ENCODE results near the gene AFF2. TPM values are rescaled to one million over a fixed set of nuclear protein-coding genes. Genes with fewer than 3 reads are reported as not detected.

AFF2 gene
- total and polyA plus RNA-seq, 2 experiments from 2014 or later: 0.31 to 0.54 TPM

DNA sequence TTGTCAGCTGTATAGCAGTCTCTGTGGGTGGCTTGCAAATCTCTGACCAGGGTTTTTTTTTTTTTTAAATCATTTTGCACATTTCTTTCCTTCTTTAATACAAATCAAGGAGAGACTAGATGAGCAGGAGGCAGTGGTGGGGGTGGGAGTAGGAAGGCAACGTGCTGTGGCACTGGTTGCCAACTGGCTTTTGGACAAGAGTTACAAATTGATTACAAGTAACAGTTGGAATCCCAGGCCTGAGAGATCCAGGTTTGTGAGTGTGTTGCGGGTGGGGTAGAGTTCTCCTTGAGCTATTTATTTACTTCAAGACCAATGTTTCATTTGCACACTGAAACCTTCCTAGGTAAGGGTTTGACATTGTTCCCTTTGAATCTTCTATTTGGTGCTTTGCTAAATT is 325.3 kb downstream of the AFF2 start:
- DNase-seq: no peak
- Histone ChIP-seq H2AFZ (no peak overlapping the region), H3K9ac (no peak overlapping the region), H3K9me3 (ENCODE audit: low read depth) (no peaks in the 10 kb centered on the region), H3K4me3 (no peak overlapping the region), H3K9me2 (ENCODE audit: insufficient read depth) (no peaks in the 10 kb centered on the region), H3K27me3 (replicated peaks; ENCODE audit: insufficient read depth) (no peaks in the 10 kb centered on the region), H3K36me3 (ENCODE audit: low read depth) (no peaks in the 10 kb centered on the region), H3K4me1 (ENCODE audit: insufficient read depth) (no peaks in the 10 kb centered on the region), H3F3A (ENCODE audit: insufficient read depth) (no peaks in the 10 kb centered on the region), H3K4me2 (ENCODE audit: unreplicated experiment) (no peak overlapping the region), H4K20me1 (ENCODE audit: insufficient read depth) (no peaks in the 10 kb centered on the region), H3K27ac (no peak overlapping the region), H3K79me2 (ENCODE audit: insufficient read depth) (no peaks in the 10 kb centered on the region)
- in situ Hi-C loops (cut with MboI): no loop called here
- TF ChIP-seq EZH2phosphoT487 (IDR thresholded peaks at IDR 0.05; ENCODE audit: insufficient read depth, low read depth): no peak
- TF ChIP-seq EZH2 (IDR thresholded peaks at IDR 0.05; ENCODE audit: insufficient read depth, poor library complexity, severe bottlenecking): no peak
- 56% methylated on average over 2 of the region's 2 CpGs for WGBS, 2 experiments (ENCODE audit: low coverage in 1 of 2, low lambda C conversion rate in 2 of 2, missing lambda C conversion rate in 2 of 2)

- H3K9me2 ChIP-seq (ENCODE audit: insufficient read depth): no peaks in the 10 kb centered on the region
- H3K27me3 ChIP-seq (replicated peaks; ENCODE audit: insufficient read depth): no peaks in the 10 kb centered on the region
- H3K4me1 ChIP-seq (ENCODE audit: insufficient read depth): no peaks in the 10 kb centered on the region
- TF ChIP-seq EZH2phosphoT487 (IDR thresholded peaks at IDR 0.05; ENCODE audit: insufficient read depth, low read depth) (no peak), EZH2 (IDR thresholded peaks at IDR 0.05; ENCODE audit: insufficient read depth, poor library complexity, severe bottlenecking) (no peak)
- H2AFZ ChIP-seq: no peak overlapping the region
- no peak overlapping the region for H3K4me3 ChIP-seq
- H3K27ac ChIP-seq: no peak overlapping the region
- H3K4me2 ChIP-seq (ENCODE audit: unreplicated experiment): no peak overlapping the region
- no peaks in the 10 kb centered on the region for H4K20me1 ChIP-seq (ENCODE audit: insufficient read depth)
- no peaks in the 10 kb centered on the region for H3K9me3 ChIP-seq (ENCODE audit: low read depth)
- DNase-seq: no peak
- H3K36me3 ChIP-seq (ENCODE audit: low read depth): no peaks in the 10 kb centered on the region
- H3F3A ChIP-seq (ENCODE audit: insufficient read depth): no peaks in the 10 kb centered on the region
- no peak overlapping the region for H3K9ac ChIP-seq
- 63 to 84% methylated on average over 3 to 4 of the region's 4 CpGs for WGBS, 2 experiments (ENCODE audit: low coverage in 1 of 2, low lambda C conversion rate in 2 of 2, missing lambda C conversion rate in 2 of 2)
- in situ Hi-C loops (cut with MboI): no loop called here
- no peaks in the 10 kb centered on the region for H3K79me2 ChIP-seq (ENCODE audit: insufficient read depth)
Measured at GRCh38 chrX:148836741-148837140, 336.3 kb downstream of the AFF2 start.

- no peaks in the 10 kb centered on the region for H3K27me3 ChIP-seq (replicated peaks; ENCODE audit: insufficient read depth)
- H3K27ac ChIP-seq: no peak overlapping the region
- WGBS, 2 experiments (ENCODE audit: low coverage in 1 of 2, low lambda C conversion rate in 2 of 2, missing lambda C conversion rate in 2 of 2): 44 to 45% methylated on average over 1 of the region's 1 CpG
Measured at GRCh38 chrX:148850631-148851030, 350.2 kb downstream of the AFF2 start.

GRCh38 chrX:148854306-148854705 is 353.9 kb downstream of the AFF2 start:
- Histone ChIP-seq H3K79me2 (ENCODE audit: insufficient read depth) (no peaks in the 10 kb centered on the region), H3K36me3 (ENCODE audit: low read depth) (no peaks in the 10 kb centered on the region), H2AFZ (no peak overlapping the region), H3K4me2 (ENCODE audit: unreplicated experiment) (no peak overlapping the region), H3K9me3 (ENCODE audit: low read depth) (no peaks in the 10 kb centered on the region), H3K9me2 (ENCODE audit: insufficient read depth) (no peaks in the 10 kb centered on the region), H3K27ac (no peak overlapping the region), H3K4me3 (no peak overlapping the region), H3K9ac (no peak overlapping the region), H3K4me1 (ENCODE audit: insufficient read depth) (no peaks in the 10 kb centered on the region), H3F3A (ENCODE audit: insufficient read depth) (no peaks in the 10 kb centered on the region), H3K27me3 (replicated peaks; ENCODE audit: insufficient read depth) (no peaks in the 10 kb centered on the region), H4K20me1 (ENCODE audit: insufficient read depth) (no peaks in the 10 kb centered on the region)
- no peak for DNase-seq
- 40 to 42% methylated on average over 4 of the region's 4 CpGs for WGBS, 2 experiments (ENCODE audit: low coverage in 1 of 2, low lambda C conversion rate in 2 of 2, missing lambda C conversion rate in 2 of 2)
- in situ Hi-C loops (cut with MboI): loop anchor here (25.0 kb wide), 1 partner anchor 633 kb away; no protein-coding TSS in a partner anchor
- TF ChIP-seq EZH2phosphoT487 (IDR thresholded peaks at IDR 0.05; ENCODE audit: insufficient read depth, low read depth): no peak
- TF ChIP-seq EZH2 (IDR thresholded peaks at IDR 0.05; ENCODE audit: insufficient read depth, poor library complexity, severe bottlenecking): no peak

More at GRCh38 chrX:148850631-148851030, 350.2 kb downstream of the AFF2 start:
- Histone ChIP-seq H2AFZ (no peak overlapping the region), H3K4me2 (ENCODE audit: unreplicated experiment) (no peak overlapping the region), H3K36me3 (ENCODE audit: low read depth) (no peaks in the 10 kb centered on the region), H3K9ac (no peak overlapping the region), H3F3A (ENCODE audit: insufficient read depth) (no peaks in the 10 kb centered on the region), H4K20me1 (ENCODE audit: insufficient read depth) (no peaks in the 10 kb centered on the region), H3K4me3 (no peak overlapping the region), H3K9me2 (ENCODE audit: insufficient read depth) (no peaks in the 10 kb centered on the region), H3K4me1 (ENCODE audit: insufficient read depth) (no peaks in the 10 kb centered on the region), H3K79me2 (ENCODE audit: insufficient read depth) (no peaks in the 10 kb centered on the region), H3K9me3 (ENCODE audit: low read depth) (no peaks in the 10 kb centered on the region)
- TF ChIP-seq EZH2 (IDR thresholded peaks at IDR 0.05; ENCODE audit: insufficient read depth, poor library complexity, severe bottlenecking) (no peak), EZH2phosphoT487 (IDR thresholded peaks at IDR 0.05; ENCODE audit: insufficient read depth, low read depth) (no peak)
- in situ Hi-C loops (cut with MboI): loop anchor here (25.0 kb wide), 1 partner anchor 637 kb away; no protein-coding TSS in a partner anchor
- DNase-seq: no peak

DNA sequence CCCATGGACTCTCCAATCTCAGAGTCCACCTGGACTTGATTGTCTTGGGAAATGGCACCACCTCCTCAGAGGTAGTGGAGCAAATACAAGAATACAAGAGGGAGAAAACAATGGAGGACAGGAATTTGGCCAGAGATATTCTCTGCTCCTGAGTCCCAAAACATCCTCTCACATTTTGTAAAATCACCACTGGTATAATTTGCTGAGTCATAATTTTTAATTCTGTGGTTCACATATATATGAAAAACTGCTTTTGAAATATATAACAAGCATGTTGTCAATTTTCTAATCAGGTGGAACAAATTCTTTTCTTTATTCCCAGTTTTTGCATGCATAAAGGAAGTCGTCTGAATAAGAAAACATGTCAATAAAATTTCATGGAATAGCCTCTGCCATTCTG is 356.1 kb downstream of the AFF2 start:
- Histone ChIP-seq H3K9ac (no peak overlapping the region), H3K4me1 (ENCODE audit: insufficient read depth) (no peaks in the 10 kb centered on the region), H3K9me3 (ENCODE audit: low read depth) (no peaks in the 10 kb centered on the region), H3K4me3 (no peak overlapping the region), H4K20me1 (ENCODE audit: insufficient read depth) (no peaks in the 10 kb centered on the region), H3K4me2 (ENCODE audit: unreplicated experiment) (no peak overlapping the region), H3K27me3 (replicated peaks; ENCODE audit: insufficient read depth) (no peaks in the 10 kb centered on the region), H3K79me2 (ENCODE audit: insufficient read depth) (no peaks in the 10 kb centered on the region), H3K9me2 (ENCODE audit: insufficient read depth) (no peaks in the 10 kb centered on the region), H2AFZ (no peak overlapping the region), H3K27ac (no peak overlapping the region), H3F3A (ENCODE audit: insufficient read depth) (no peaks in the 10 kb centered on the region), H3K36me3 (ENCODE audit: low read depth) (no peaks in the 10 kb centered on the region)
- DNase-seq: no peak
- 13 to 14% methylated on average over 1 of the region's 1 CpG for WGBS, 2 experiments (ENCODE audit: low coverage in 1 of 2, low lambda C conversion rate in 2 of 2, missing lambda C conversion rate in 2 of 2)
- in situ Hi-C loops (cut with MboI): loop anchor here (25.0 kb wide), 1 partner anchor 631 kb away; no protein-coding TSS in a partner anchor
- TF ChIP-seq EZH2phosphoT487 (IDR thresholded peaks at IDR 0.05; ENCODE audit: insufficient read depth, low read depth): no peak
- TF ChIP-seq EZH2 (IDR thresholded peaks at IDR 0.05; ENCODE audit: insufficient read depth, poor library complexity, severe bottlenecking): no peak
